NCI-H2227 (cell line): ENCODE data around the gene SEC23IP.
A peak's percentile ranks its signal among the peaks of the same experiment; 100 is the strongest.

ENCODE experiments used
- DNase-seq: peaks from one replicate; lab custom pipeline; 2025; ENCODE audit not compliant: unreplicated experiment; lab: John Stamatoyannopoulos, UW

The SEC23IP gene

GRCh38 chr10:119932631-119933030, 40.1 kb downstream of the SEC23IP start:
- no peak for DNase-seq

- peak; percentile 64 for DNase-seq
Observed at GRCh38 chr10:119933179-119933578, 40.6 kb downstream of the SEC23IP start.

GRCh38 chr10:119940487-119940886, 48.0 kb downstream of the SEC23IP start:
- no peak for DNase-seq

GRCh38 chr10:119942973-119943372, 50.4 kb downstream of the SEC23IP start:
- no peak for DNase-seq

GRCh38 chr10:119945805-119946204, 53.3 kb downstream of the SEC23IP start:
- DNase-seq = no peak

GRCh38 chr10:119947300-119947699, 54.8 kb downstream of the SEC23IP start:
- no peak for DNase-seq

- peak; percentile 2 for DNase-seq
Observed at GRCh38 chr10:119957451-119957850, 64.9 kb downstream of the SEC23IP start.

- DNase-seq = no peak
Observed at GRCh38 chr10:119962837-119963236, 70.3 kb downstream of the SEC23IP start.

GRCh38 chr10:119967066-119967465, 74.5 kb downstream of the SEC23IP start:
- no peak for DNase-seq

- no peak for DNase-seq
Observed at GRCh38 chr10:119969609-119970008, 77.1 kb downstream of the SEC23IP start.

GRCh38 chr10:119970107-119970506, 77.6 kb downstream of the SEC23IP start:
- no peak for DNase-seq

GRCh38 chr10:119970963-119971362, 78.4 kb downstream of the SEC23IP start:
- DNase-seq = no peak

GRCh38 chr10:119973281-119973680, 80.8 kb downstream of the SEC23IP start:
- DNase-seq = no peak

GRCh38 chr10:119976421-119976820, 83.9 kb downstream of the SEC23IP start:
- no peak for DNase-seq

GRCh38 chr10:119980956-119981750, 88.6 kb downstream of the SEC23IP start:
- no peak for DNase-seq

GRCh38 chr10:119981826-119982225, 89.3 kb downstream of the SEC23IP start:
- DNase-seq = no peak

- DNase-seq = no peak
Observed at GRCh38 chr10:119988333-119988732, 95.8 kb downstream of the SEC23IP start.

GRCh38 chr10:119989966-119990365, 97.4 kb downstream of the SEC23IP start:
- no peak for DNase-seq

GRCh38 chr10:119991066-119991465, 98.5 kb downstream of the SEC23IP start:
- DNase-seq = no peak

- no peak for DNase-seq
Observed at GRCh38 chr10:119991816-119992215, 99.3 kb downstream of the SEC23IP start.
